Sciatic nerve (tissue), 2 donors: Measurements from ENCODE around the gene FOSL2. TPM values are rescaled to one million over a fixed set of nuclear protein-coding genes. Genes with fewer than 3 reads are reported as not detected.
"Not testable (repeated sequence)": the region's sequence is repeated elsewhere in the genome, so short reads cannot be mapped to it uniquely, and the experiment has no call there.

Experiments used
- ATAC-seq: fragments of 200-7000 bp; cut with Tn5 transposase; one replicate; pipeline ENCODE4 v1.9.1; 2020; ENCODE audit warnings: mild to moderate bottlenecking, moderate library complexity
- DNase-seq: peaks from one replicate; pipeline ENCODE4 v3.0.0-alpha.2; 2020; ENCODE audit warnings: low spot score
- intact Hi-C: fragments of 100-400 bp; cut with DNase I; formaldehyde crosslinking; loops from one replicate; pipeline ENCODE4 v1.14.2; 2022
- total RNA-seq: library from RNA; stranded (reverse); fragmentation: NEBNext Ultra II Directional; extraction: Animal tissue kit (Norgen Biotek cat#: 25700); gene quantifications from one replicate; pipeline ENCODE4 v1.2.1, GENCODE V29; 2021
- donor health status: DM: no; HTN: no; CAD: no.
- donor health status: DM: no; HTN: no; CAD: no.

The FOSL2 gene
- total RNA-seq, 1 donor from 2014 or later: 230 TPM

- ATAC-seq (no peak), DNase-seq (no peak)
- intact Hi-C loops: no loop called here
These were observed 23.3 kb upstream of the FOSL2 start for GRCh38 chr2:28369358-28369757.

- peak; percentile 42 for ATAC-seq
These were observed 22.3 kb upstream of the FOSL2 start for GRCh38 chr2:28370354-28370753.

GRCh38 chr2:28371728-28372127, 20.9 kb upstream of the FOSL2 start:
- ATAC-seq, intact Hi-C loops, DNase-seq: not testable (repeated sequence)

More at GRCh38 chr2:28370354-28370753, 22.3 kb upstream of the FOSL2 start:
- DNase-seq: no peak
- intact Hi-C loops: no loop called here

- DNase-seq (no peak), ATAC-seq (no peak)
- intact Hi-C loops: no loop called here
These were observed 18.8 kb upstream of the FOSL2 start for GRCh38 chr2:28373854-28374253.

- no peak for ATAC-seq
- DNase-seq: no peak
- intact Hi-C loops: no loop called here
These were observed 18.3 kb upstream of the FOSL2 start for GRCh38 chr2:28374331-28374730.

- DNase-seq: no peak
- intact Hi-C loops: no loop called here
- no peak for ATAC-seq
These were observed 17.4 kb upstream of the FOSL2 start for GRCh38 chr2:28375236-28375635.

GRCh38 chr2:28375742-28376631, 16.7 kb upstream of the FOSL2 start:
- intact Hi-C loops: no loop called here
- no peak for DNase-seq

GRCh38 chr2:28377195-28377816, 15.4 kb upstream of the FOSL2 start:
- ATAC-seq: no peak
- intact Hi-C loops: no loop called here
- DNase-seq: no peak

More at GRCh38 chr2:28375742-28376631, 16.7 kb upstream of the FOSL2 start:
- no peak for ATAC-seq

GRCh38 chr2:28377984-28378678, 14.5 kb upstream of the FOSL2 start:
- DNase-seq (no peak), ATAC-seq (peak; percentile 6)
- intact Hi-C loops: no loop called here

GRCh38 chr2:28378679-28379584, 13.7 kb upstream of the FOSL2 start:
- ATAC-seq: no peak
- no peak for DNase-seq
- intact Hi-C loops: no loop called here

GRCh38 chr2:28380219-28380618, 12.4 kb upstream of the FOSL2 start:
- DNase-seq: no peak
- intact Hi-C loops: loop anchor here (10.0 kb wide), 1 partner anchor 425 kb away; no protein-coding TSS in a partner anchor
- no peak for ATAC-seq

- no peak for ATAC-seq
- no peak for DNase-seq
- intact Hi-C loops: loop anchor here (10.0 kb wide), 1 partner anchor 427 kb away; no protein-coding TSS in a partner anchor
These were observed 11.2 kb upstream of the FOSL2 start for GRCh38 chr2:28381225-28382180.

- intact Hi-C loops: loop anchor here (10.0 kb wide), 1 partner anchor 428 kb away; no protein-coding TSS in a partner anchor
- ATAC-seq (no peak), DNase-seq (no peak)
These were observed 9.9 kb upstream of the FOSL2 start for GRCh38 chr2:28382755-28383154.

GRCh38 chr2:28387082-28387960, 5.3 kb upstream of the FOSL2 start:
- ATAC-seq (no peak), DNase-seq (no peak)
- intact Hi-C loops: loop anchor here (10.0 kb wide), 1 partner anchor 433 kb away; no protein-coding TSS in a partner anchor

GRCh38 chr2:28389399-28390240, 3.0 kb upstream of the FOSL2 start:
- intact Hi-C loops: loop anchor here (10.0 kb wide), 2 partner anchors 435 to 685 kb away; no protein-coding TSS in a partner anchor
- DNase-seq: no peak
- no peak for ATAC-seq
